GM12892 (cell line): ENCODE measurements around the gene HTR4.
"Not testable (repeated sequence)": the region's sequence is repeated elsewhere in the genome, so short reads cannot be mapped to it uniquely, and the experiment has no call there.

ENCODE experiments used
- DNase-seq: peaks from one replicate; pipeline ENCODE4 v3.0.0; 2011; ENCODE audit not compliant: insufficient read length
- FAIRE-seq: peaks from 2 replicates; lab custom pipeline; 2011; peaks lifted over from hg19 to GRCh38; lab: Jason Lieb, UNC
- POLR2A ChIP-seq: IDR thresholded peaks from 2 replicates; pipeline ENCODE4 v1.6.1; 2011; ENCODE audit warnings: low read depth, low read length, control low read depth
- POLR2AphosphoS5 ChIP-seq: IDR thresholded peaks from 2 replicates; pipeline ENCODE4 v1.6.1; 2011; ENCODE audit warnings: low read depth, low read length, control low read depth
- TAF1 ChIP-seq: IDR thresholded peaks from 2 replicates; pipeline ENCODE4 v1.6.1; 2011; ENCODE audit warnings: low read depth, mild to moderate bottlenecking, control low read depth, low read length, borderline replicate concordance

Gene HTR4

GRCh38 chr5:148482196-148482595 is 172.1 kb downstream of the HTR4 start:
- TF ChIP-seq TAF1, result no peak
- TF ChIP-seq POLR2AphosphoS5, result no peak
- no peak for TF ChIP-seq POLR2A
- FAIRE-seq (no peak), DNase-seq (no peak)

GRCh38 chr5:148477429-148477828 is 176.9 kb downstream of the HTR4 start:
- DNase-seq (no peak), FAIRE-seq (no peak)
- no peak for TF ChIP-seq POLR2A
- no peak for TF ChIP-seq TAF1
- TF ChIP-seq POLR2AphosphoS5, result no peak

DNA sequence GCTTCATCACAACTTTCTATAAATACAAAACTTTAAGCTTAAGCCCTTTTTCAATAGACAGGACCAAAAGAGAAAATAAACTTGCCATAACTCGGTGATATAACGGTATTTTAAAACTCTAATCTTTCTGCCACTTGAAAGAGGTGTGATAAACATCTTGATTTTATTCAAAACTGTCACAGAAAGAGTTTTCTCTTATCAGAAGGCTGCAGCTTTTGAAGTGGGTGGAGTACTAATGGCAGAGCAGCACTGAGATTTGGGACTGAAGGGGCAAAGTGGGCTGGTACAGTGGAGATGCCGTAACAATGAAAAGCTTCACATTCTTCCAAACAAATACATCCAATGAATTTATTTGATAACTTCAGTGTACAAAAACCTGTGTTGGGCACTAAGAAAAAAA is 178.0 kb downstream of the HTR4 start:
- no peak for DNase-seq
- TF ChIP-seq POLR2A, result no peak
- no peak for TF ChIP-seq POLR2AphosphoS5
- no peak for TF ChIP-seq TAF1

GRCh38 chr5:148474025-148474511 is 180.3 kb downstream of the HTR4 start:
- TF ChIP-seq POLR2A (no peak), TAF1 (no peak), POLR2AphosphoS5 (no peak)
- DNase-seq (no peak), FAIRE-seq (no peak)

More for the DNA sequence above, 178.0 kb downstream of the HTR4 start:
- FAIRE-seq, result no peak

DNA sequence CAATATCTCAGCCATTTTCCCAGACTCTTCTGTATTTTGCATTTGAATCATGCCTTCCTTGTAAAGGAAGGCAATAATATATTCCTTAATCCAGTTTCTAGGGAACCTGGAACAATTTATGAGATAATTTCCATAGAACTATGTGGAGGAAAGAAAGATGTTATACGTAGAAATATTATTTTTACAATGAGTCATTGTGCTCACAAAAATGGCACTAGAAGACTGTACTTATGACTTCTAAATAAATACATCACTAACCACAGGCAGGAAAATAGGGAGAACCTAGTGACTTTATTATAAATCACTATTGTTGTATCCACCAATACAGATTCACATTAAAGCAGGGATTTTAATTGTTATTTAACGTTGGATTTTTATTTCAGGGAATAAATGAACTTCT is 182.9 kb downstream of the HTR4 start:
- no peak for FAIRE-seq
- no peak for TF ChIP-seq TAF1

GRCh38 chr5:148469501-148469935 is 184.8 kb downstream of the HTR4 start:
- DNase-seq, result no peak
- TF ChIP-seq POLR2A, result no peak
- TF ChIP-seq POLR2AphosphoS5, result no peak
- TF ChIP-seq TAF1, result no peak
- FAIRE-seq, result no peak

More for the DNA sequence above, 182.9 kb downstream of the HTR4 start:
- no peak for DNase-seq

DNA sequence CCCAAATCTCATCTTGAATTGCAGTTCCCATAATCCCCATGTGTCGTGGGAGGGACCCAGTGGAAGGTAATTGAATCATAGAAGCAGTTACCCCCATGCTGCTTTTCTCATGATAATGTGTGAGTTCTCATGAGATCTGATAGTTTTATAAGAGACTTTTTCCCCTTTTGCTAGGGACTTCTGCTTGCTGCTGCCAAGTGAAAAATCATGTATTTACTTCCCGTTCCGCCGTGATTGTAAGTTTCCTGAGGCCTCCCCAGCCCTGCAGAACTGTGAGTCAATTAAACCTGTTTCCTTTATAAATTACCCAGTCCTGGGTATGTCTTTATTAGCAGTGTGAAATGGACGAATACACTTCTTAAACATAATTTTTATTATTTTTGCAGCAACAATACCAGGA is 185.6 kb downstream of the HTR4 start:
- not testable (repeated sequence) for DNase-seq

GRCh38 chr5:148467958-148468357 is 186.4 kb downstream of the HTR4 start:
- no peak for FAIRE-seq
- TF ChIP-seq POLR2A (no peak), POLR2AphosphoS5 (no peak), TAF1 (no peak)
- no peak for DNase-seq

More for the DNA sequence above, 185.6 kb downstream of the HTR4 start:
- not testable (repeated sequence) for FAIRE-seq

GRCh38 chr5:148466236-148466580 is 188.1 kb downstream of the HTR4 start:
- no peak for TF ChIP-seq POLR2A
- TF ChIP-seq POLR2AphosphoS5, result no peak
- TF ChIP-seq TAF1, result no peak
- FAIRE-seq, result no peak

GRCh38 chr5:148465381-148466235 is 188.7 kb downstream of the HTR4 start:
- FAIRE-seq (no peak), DNase-seq (no peak)
- TF ChIP-seq TAF1, result no peak

More at GRCh38 chr5:148466236-148466580, 188.1 kb downstream of the HTR4 start:
- no peak for DNase-seq

DNA sequence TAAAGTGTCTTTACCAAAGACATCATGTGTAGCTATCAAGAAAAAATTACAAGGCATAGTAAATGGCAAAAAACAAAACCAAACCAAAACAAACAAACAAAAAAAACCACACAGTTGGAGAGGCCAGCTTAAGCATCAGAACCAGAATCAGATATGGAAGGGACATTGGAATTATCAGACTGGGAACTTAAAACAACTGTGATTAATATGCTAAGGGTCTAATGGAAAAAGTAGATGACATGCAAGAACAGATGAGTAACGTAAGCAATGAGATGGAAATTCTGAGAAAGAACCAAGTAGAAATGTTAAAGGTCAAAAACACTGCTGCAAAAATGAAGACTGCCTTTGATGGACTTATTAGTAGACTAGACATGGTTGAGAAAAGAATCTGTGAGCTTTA is 194.7 kb downstream of the HTR4 start:
- FAIRE-seq, result no peak
- TF ChIP-seq POLR2AphosphoS5 (no peak), TAF1 (no peak), POLR2A (no peak)

More for the DNA sequence above, 194.7 kb downstream of the HTR4 start:
- no peak for DNase-seq
